Liver (tissue), 9 donors: Measurements from ENCODE around the gene KIF5A. TPM values are rescaled to one million over a fixed set of nuclear protein-coding genes. Genes with fewer than 3 reads are reported as not detected.

Experiments
- DNase-seq: peaks from one replicate; pipeline ENCODE4 v3.0.0-alpha.2; 2017; ENCODE audit warnings: low spot score
- H3K27ac ChIP-seq, 2 donors: one replicate each; pipeline ENCODE4 v1.7.0; 2013; ENCODE audit warnings: inconsistent platforms in 2 of 2, low read length in 2 of 2, control low read depth in 1 of 2, low read depth in 1 of 2, mild to moderate bottlenecking in 1 of 2
- H3K27me3 ChIP-seq, 4 donors: one replicate each; pipeline versions ENCODE4 v1.6.1 to v1.7.0; 2013; ENCODE audit warnings: low read length in 3 of 4, inconsistent platforms in 1 of 4, mild to moderate bottlenecking in 1 of 4, moderate library complexity in 1 of 4; ENCODE audit not compliant: control insufficient read depth in 4 of 4, insufficient read depth in 4 of 4
- H3K36me3 ChIP-seq, 4 donors: one replicate each; pipeline versions ENCODE4 v1.6.1 to v1.7.0; 2013; ENCODE audit warnings: low read length in 3 of 4, mild to moderate bottlenecking in 3 of 4, low read depth in 1 of 4, moderate library complexity in 1 of 4; ENCODE audit not compliant: control insufficient read depth in 4 of 4, insufficient read depth in 3 of 4
- H3K4me1 ChIP-seq, 4 donors: one replicate each; pipeline versions ENCODE4 v1.6.1 to v1.7.0; 2013; ENCODE audit warnings: low read length in 3 of 4, mild to moderate bottlenecking in 3 of 4, moderate library complexity in 1 of 4; ENCODE audit not compliant: control insufficient read depth in 4 of 4, insufficient read depth in 4 of 4
- H3K4me3 ChIP-seq, 3 donors: one replicate each; pipeline versions ENCODE4 v1.6.1 to v1.7.0; 2013; ENCODE audit warnings: low read length in 3 of 3, control low read depth in 1 of 3, low read depth in 1 of 3, mild to moderate bottlenecking in 1 of 3
- H3K9ac ChIP-seq, 2 donors: one replicate each; pipeline ENCODE4 v1.7.0; 2013; ENCODE audit warnings: low read length in 2 of 2, mild to moderate bottlenecking in 2 of 2, moderate library complexity in 2 of 2, control low read depth in 1 of 2, low read depth in 1 of 2
- H3K9me3 ChIP-seq, 4 donors: one replicate each; pipeline versions ENCODE4 v1.6.1 to v1.7.0; 2013; ENCODE audit warnings: low read length in 3 of 4; ENCODE audit not compliant: control insufficient read depth in 4 of 4
- EGR1 ChIP-seq, 2 donors: IDR thresholded peaks; 2 replicates each; pipeline ENCODE4 v1.6.1; 2016 to 2018; ENCODE audit warnings: antibody characterized with exemption in 2 of 2, low read depth in 2 of 2
- FOXA1 ChIP-seq: IDR thresholded peaks from 2 replicates; pipeline ENCODE4 v1.6.1; 2016; ENCODE audit warnings: antibody characterized with exemption
- FOXA2 ChIP-seq: IDR thresholded peaks from 2 replicates; pipeline ENCODE4 v1.6.1; 2016; ENCODE audit warnings: antibody characterized with exemption
- GABPA ChIP-seq, 2 donors: IDR thresholded peaks in 1 of 2; conservative IDR thresholded peaks in 1 of 2; 2 replicates each; pipeline ENCODE4 v1.6.1; 2016; ENCODE audit warnings: antibody characterized with exemption in 2 of 2, mild to moderate bottlenecking in 1 of 2, moderate library complexity in 1 of 2
- HNF4A ChIP-seq, 2 donors: conservative IDR thresholded peaks; 2 replicates each; pipeline ENCODE4 v1.6.1; 2016; ENCODE audit warnings: antibody characterized with exemption in 2 of 2, mild to moderate bottlenecking in 2 of 2
- HNF4G ChIP-seq: IDR thresholded peaks from 2 replicates; pipeline ENCODE4 v1.6.1; 2016; ENCODE audit warnings: antibody characterized with exemption
- JUND ChIP-seq, 2 donors: IDR thresholded peaks; 2 replicates each; pipeline ENCODE4 v1.6.1; 2016; ENCODE audit warnings: antibody characterized with exemption in 2 of 2
- NR2F2 ChIP-seq: IDR thresholded peaks from 2 replicates; pipeline ENCODE4 v1.6.1; 2016; ENCODE audit warnings: antibody characterized with exemption
- RAD21 ChIP-seq, 2 donors: IDR thresholded peaks; 2 replicates each; pipeline ENCODE4 v1.6.1; 2016; ENCODE audit warnings: antibody characterized with exemption in 2 of 2, mild to moderate bottlenecking in 2 of 2
- RXRA ChIP-seq, 2 donors: IDR thresholded peaks; 2 replicates each; pipeline ENCODE4 v1.6.1; 2017 to 2018; ENCODE audit warnings: antibody characterized with exemption in 2 of 2, mild to moderate bottlenecking in 1 of 2
- SP1 ChIP-seq: IDR thresholded peaks from 2 replicates; pipeline ENCODE4 v1.6.1; 2018; ENCODE audit warnings: antibody characterized with exemption, mild to moderate bottlenecking
- TAF1 ChIP-seq: conservative IDR thresholded peaks from 2 replicates; pipeline ENCODE4 v1.6.1; 2016; ENCODE audit warnings: antibody characterized with exemption, mild to moderate bottlenecking
- YY1 ChIP-seq: IDR thresholded peaks from 2 replicates; pipeline ENCODE4 v1.6.1; 2016; ENCODE audit warnings: antibody characterized with exemption, mild to moderate bottlenecking
- WGBS: extraction: QIAGEN DNeasy Blood & Tissue Kit; methylation state at CpG from one replicate; pipeline ENCODE4 v1.1.7; 2013; 5-methylcytosine and 5-hydroxymethylcytosine counted together
- polyA plus RNA-seq, 2 donors: library from polyadenylated mRNA; stranded (reverse) in 1 of 2; unstranded in 1 of 2; fragments of 200-250 nt in 1 of 2; fragments of >200 nt in 1 of 2; fragmentation: Nextera tagmentation in 1 of 2; extraction: Ambion mirVana in 1 of 2; gene quantifications; one replicate each; pipeline versions ENCODE4 v1.2.1 to v1.2.3, GENCODE V29; 2013 to 2015
- total RNA-seq, 2 donors: library from RNA; depleted of rRNA; stranded (reverse); fragments of >200 nt; gene quantifications; one replicate each; pipeline ENCODE4 v1.2.3, GENCODE V29; 2014
- TF ChIP-seq, protein P1 (sequence below): IDR thresholded peaks from 2 replicates; pipeline ENCODE4 v1.6.1; 2016; ENCODE audit warnings: antibody characterized with exemption
- TF ChIP-seq, protein P2 (sequence below): IDR thresholded peaks from 2 replicates; pipeline ENCODE4 v1.6.1; 2016; ENCODE audit warnings: antibody characterized with exemption, mild to moderate bottlenecking
- TF ChIP-seq, protein P3 (sequence below): IDR thresholded peaks from 2 replicates; pipeline ENCODE4 v1.6.1; 2016; ENCODE audit warnings: antibody characterized with exemption
- TF ChIP-seq, protein P4 (sequence below): IDR thresholded peaks from 2 replicates; pipeline ENCODE4 v1.6.1; 2016; ENCODE audit warnings: antibody characterized with exemption
- TF ChIP-seq, protein P5 (sequence below): fragments of 150-350 bp; IDR thresholded peaks from 2 replicates; pipeline ENCODE4 v1.5.1; 2017; ENCODE audit warnings: improper control_type of control experiment, low read depth, low read length; ENCODE audit not compliant: missing input control
- donor health status: healthy.
- donor health status: healthy.
- donor health status: healthy.
- donor health status: healthy.
- donor health status: healthy.

KIF5A gene
- total and polyA plus RNA-seq, 4 donors: 0.01 to 0.42 TPM; not detected in 2

DNA sequence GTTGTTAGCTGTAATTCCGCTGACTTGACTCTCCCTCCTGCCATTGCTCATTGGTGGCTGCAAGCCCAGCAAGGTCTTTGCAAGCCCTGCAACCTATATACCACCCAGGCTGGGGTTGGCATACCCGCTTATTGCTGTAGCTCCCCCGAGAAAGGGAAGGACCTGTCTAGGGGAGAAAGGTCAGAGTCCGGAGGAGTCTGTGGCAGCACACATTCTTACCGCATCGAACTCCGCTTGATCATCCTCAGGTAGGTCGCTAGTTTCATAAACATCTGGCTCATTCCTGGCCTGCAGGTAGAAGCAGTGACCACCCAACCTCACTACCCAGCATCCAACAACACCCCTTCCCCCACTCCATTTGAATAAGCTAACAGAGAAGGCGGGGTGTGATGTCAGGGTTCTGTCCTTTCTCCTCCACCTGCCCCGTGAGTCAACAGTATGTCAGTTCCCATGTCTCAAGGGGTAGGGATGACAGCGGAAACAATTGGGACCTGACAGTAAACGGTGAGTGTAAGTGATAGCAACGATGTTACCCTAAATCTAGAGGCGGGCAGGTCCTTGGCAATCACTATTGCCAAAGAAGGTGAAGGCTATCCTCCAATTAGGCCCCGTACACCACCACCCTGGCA is 3.9 kb upstream of the KIF5A start (continued):
- TF ChIP-seq, protein P1, sequence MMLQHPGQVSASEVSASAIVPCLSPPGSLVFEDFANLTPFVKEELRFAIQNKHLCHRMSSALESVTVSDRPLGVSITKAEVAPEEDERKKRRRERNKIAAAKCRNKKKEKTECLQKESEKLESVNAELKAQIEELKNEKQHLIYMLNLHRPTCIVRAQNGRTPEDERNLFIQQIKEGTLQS: no peak

DNA sequence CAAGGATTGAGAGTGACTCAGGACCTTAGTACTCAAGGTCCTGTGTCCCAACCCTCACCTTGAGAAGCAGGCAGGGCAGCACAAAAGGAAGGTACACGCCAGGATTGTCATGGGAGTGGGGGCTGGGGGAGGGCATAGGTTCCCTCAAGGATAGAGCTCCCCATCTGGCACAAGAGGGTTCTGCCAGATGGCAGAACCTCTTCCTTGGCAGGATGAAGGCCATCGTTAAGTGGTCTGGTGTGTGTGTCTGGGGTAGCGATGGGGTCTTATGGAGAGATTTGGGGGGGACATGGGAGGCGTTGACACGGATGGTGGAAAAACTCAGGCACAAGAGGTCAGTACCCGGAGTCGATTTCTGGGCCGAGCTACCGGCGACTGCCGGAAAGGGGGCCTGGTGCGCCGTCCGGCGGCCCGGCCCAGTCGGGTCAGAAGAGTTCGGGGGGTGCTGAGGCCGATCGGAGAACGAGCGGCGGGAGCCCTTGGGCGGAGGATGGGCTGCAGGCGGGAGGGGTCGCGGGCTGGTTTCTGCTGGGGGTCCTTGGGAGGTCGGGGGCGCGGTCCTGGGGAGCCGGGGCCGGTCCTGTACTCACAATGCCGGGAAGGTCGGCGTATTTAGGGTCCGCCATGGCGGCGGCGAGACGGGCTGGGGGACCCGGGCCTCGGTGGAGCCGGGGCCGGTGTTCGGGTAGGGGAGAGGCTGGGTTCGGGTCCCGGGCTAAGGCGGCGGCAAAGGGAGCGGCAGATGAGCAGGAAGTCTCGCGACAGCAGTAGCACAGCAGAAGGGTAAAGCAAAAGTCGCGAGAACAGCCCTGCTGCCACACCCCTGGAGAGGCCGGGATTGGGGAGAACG is 3.2 kb upstream of the KIF5A start, which contains the start of gene DCTN2:
TSS of gene DCTN2 (minus strand) at position 755 of the 850 bp plus-strand sequence. CDS start at position 626, 129 bp downstream.
- Histone ChIP-seq H3K27ac (peak within 1 kb of the TSS; percentile 59 to 64), H3K9ac (peak within 1 kb of the TSS; percentile 70 to 86), H3K27me3 (peaks cover 0 to 12% (median 2%) of the 10 kb centered on the region in 4 donors), H3K4me3 (peak within 1 kb of the TSS; percentile 85 to 86 (median 86)), H3K4me1 (peaks cover 6 to 15% (median 10%) of the 10 kb centered on the region in 4 donors), H3K36me3 (peaks cover 0 to 2% (median under 1%) of the 10 kb centered on the region in 4 donors), H3K9me3 (no peaks in the 10 kb centered on the region)
- WGBS: 1% methylated on average over 56 of the region's 56 CpGs
- TF ChIP-seq, protein P2, sequence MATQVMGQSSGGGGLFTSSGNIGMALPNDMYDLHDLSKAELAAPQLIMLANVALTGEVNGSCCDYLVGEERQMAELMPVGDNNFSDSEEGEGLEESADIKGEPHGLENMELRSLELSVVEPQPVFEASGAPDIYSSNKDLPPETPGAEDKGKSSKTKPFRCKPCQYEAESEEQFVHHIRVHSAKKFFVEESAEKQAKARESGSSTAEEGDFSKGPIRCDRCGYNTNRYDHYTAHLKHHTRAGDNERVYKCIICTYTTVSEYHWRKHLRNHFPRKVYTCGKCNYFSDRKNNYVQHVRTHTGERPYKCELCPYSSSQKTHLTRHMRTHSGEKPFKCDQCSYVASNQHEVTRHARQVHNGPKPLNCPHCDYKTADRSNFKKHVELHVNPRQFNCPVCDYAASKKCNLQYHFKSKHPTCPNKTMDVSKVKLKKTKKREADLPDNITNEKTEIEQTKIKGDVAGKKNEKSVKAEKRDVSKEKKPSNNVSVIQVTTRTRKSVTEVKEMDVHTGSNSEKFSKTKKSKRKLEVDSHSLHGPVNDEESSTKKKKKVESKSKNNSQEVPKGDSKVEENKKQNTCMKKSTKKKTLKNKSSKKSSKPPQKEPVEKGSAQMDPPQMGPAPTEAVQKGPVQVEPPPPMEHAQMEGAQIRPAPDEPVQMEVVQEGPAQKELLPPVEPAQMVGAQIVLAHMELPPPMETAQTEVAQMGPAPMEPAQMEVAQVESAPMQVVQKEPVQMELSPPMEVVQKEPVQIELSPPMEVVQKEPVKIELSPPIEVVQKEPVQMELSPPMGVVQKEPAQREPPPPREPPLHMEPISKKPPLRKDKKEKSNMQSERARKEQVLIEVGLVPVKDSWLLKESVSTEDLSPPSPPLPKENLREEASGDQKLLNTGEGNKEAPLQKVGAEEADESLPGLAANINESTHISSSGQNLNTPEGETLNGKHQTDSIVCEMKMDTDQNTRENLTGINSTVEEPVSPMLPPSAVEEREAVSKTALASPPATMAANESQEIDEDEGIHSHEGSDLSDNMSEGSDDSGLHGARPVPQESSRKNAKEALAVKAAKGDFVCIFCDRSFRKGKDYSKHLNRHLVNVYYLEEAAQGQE: no peak
- TF ChIP-seq JUND (IDR thresholded peaks at IDR 0.05): peak in 1 of 2 donors; percentile 86
- TF ChIP-seq YY1: no peak
- no peak for TF ChIP-seq HNF4G
- no peak for TF ChIP-seq FOXA2
- TF ChIP-seq RAD21 (IDR thresholded peaks at IDR 0.05): peak in 1 of 2 donors; percentile 16
- no peak for TF ChIP-seq NR2F2
- no peak for TF ChIP-seq HNF4A (conservative IDR thresholded peaks at IDR 0.05)
- TF ChIP-seq FOXA1: no peak
- TF ChIP-seq, protein P3, sequence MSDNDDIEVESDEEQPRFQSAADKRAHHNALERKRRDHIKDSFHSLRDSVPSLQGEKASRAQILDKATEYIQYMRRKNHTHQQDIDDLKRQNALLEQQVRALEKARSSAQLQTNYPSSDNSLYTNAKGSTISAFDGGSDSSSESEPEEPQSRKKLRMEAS: no peak
- TF ChIP-seq EGR1 (IDR thresholded peaks at IDR 0.05; ENCODE audit: low read depth in 2 of 2): no peak
- TF ChIP-seq TAF1: no peak
- no peak for TF ChIP-seq GABPA (IDR thresholded peaks at IDR 0.05 in 1 of 2, conservative IDR thresholded peaks at IDR 0.05 in 1 of 2)
- TF ChIP-seq, protein P1: no peak
- TF ChIP-seq, protein P4, sequence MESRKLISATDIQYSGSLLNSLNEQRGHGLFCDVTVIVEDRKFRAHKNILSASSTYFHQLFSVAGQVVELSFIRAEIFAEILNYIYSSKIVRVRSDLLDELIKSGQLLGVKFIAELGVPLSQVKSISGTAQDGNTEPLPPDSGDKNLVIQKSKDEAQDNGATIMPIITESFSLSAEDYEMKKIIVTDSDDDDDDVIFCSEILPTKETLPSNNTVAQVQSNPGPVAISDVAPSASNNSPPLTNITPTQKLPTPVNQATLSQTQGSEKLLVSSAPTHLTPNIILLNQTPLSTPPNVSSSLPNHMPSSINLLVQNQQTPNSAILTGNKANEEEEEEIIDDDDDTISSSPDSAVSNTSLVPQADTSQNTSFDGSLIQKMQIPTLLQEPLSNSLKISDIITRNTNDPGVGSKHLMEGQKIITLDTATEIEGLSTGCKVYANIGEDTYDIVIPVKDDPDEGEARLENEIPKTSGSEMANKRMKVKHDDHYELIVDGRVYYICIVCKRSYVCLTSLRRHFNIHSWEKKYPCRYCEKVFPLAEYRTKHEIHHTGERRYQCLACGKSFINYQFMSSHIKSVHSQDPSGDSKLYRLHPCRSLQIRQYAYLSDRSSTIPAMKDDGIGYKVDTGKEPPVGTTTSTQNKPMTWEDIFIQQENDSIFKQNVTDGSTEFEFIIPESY: peak; percentile 99
- TF ChIP-seq, protein P5, sequence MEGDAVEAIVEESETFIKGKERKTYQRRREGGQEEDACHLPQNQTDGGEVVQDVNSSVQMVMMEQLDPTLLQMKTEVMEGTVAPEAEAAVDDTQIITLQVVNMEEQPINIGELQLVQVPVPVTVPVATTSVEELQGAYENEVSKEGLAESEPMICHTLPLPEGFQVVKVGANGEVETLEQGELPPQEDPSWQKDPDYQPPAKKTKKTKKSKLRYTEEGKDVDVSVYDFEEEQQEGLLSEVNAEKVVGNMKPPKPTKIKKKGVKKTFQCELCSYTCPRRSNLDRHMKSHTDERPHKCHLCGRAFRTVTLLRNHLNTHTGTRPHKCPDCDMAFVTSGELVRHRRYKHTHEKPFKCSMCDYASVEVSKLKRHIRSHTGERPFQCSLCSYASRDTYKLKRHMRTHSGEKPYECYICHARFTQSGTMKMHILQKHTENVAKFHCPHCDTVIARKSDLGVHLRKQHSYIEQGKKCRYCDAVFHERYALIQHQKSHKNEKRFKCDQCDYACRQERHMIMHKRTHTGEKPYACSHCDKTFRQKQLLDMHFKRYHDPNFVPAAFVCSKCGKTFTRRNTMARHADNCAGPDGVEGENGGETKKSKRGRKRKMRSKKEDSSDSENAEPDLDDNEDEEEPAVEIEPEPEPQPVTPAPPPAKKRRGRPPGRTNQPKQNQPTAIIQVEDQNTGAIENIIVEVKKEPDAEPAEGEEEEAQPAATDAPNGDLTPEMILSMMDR: peak; percentile 8
- TF ChIP-seq SP1: peak; percentile 13
- peak in 1 of 2 donors; percentile 6 for TF ChIP-seq RXRA (IDR thresholded peaks at IDR 0.05)
- DNase-seq: peak; percentile 93
